Measurements from ENCODE around the gene EVPL. TPM values are rescaled to one million over a fixed set of nuclear protein-coding genes. Genes with fewer than 3 reads are reported as not detected.

The EVPL gene
- total and polyA plus RNA-seq, 2 experiments from 2014 or later = 2.0 to 2.7 TPM

GRCh38 chr17:76014100-76014924 is 12.8 kb downstream of the EVPL start:
- Histone ChIP-seq H3K9me2 (replicated peaks; ENCODE audit: insufficient read depth) (no peaks in the 10 kb centered on the region), H2AFZ (no peak overlapping the region)
- 33% methylated on average over 19 of the region's 19 CpGs for WGBS (ENCODE audit: low lambda C conversion rate, missing lambda C conversion rate)

DNA sequence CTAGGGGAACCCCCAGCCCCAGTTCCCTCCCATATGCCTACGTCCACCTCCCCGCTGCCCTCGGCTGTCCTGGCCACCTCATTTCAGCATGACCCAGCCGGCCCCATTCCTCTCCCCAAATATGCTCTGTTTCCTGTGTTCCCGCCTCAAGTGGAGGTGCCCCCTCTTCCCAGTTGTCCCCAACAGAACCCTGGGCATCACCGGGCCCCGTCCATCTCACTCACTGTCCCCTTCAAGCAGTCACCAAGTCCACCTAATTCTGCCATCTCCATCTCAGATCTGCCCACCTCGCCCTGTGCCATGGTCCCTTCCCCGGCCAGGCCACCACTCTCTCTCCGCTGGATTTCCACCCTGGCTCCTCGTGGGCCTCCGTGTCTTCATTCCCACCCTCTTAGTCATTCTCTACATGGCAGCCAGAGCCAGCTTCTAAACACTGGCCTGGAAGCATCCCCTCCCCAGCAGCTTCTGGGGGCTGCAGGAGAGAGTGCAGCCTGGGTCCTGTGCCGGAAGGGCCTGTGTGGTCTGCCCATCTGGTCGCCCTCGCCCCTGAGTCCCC is 13.7 kb downstream of the EVPL start:
- no peak overlapping the region for H2AFZ ChIP-seq
- DNase-seq (ENCODE audit: low spot score) = no peak
- H3K9me2 ChIP-seq (replicated peaks; ENCODE audit: insufficient read depth) = no peaks in the 10 kb centered on the region
- H3K27ac ChIP-seq = no peak overlapping the region
- no peaks in the 10 kb centered on the region for H3K79me2 ChIP-seq
- H4K20me1 ChIP-seq (ENCODE audit: insufficient read depth, poor library complexity, severe bottlenecking) = no peaks in the 10 kb centered on the region
- H3K4me3 ChIP-seq = no peak overlapping the region
- no peaks in the 10 kb centered on the region for H3K9me3 ChIP-seq (ENCODE audit: low read depth)
- H3K4me1 ChIP-seq (ENCODE audit: insufficient read depth) = peaks cover 7% of the 10 kb centered on the region
- 87% methylated on average over 15 of the region's 15 CpGs for WGBS (ENCODE audit: low lambda C conversion rate, missing lambda C conversion rate)
- H3K36me3 ChIP-seq (replicated peaks; ENCODE audit: insufficient read depth, low read depth) = no peaks in the 10 kb centered on the region
- no peak overlapping the region for H3K4me2 ChIP-seq
- no peaks in the 10 kb centered on the region for H3K27me3 ChIP-seq
- TF ChIP-seq EZH2phosphoT487 (IDR thresholded peaks at IDR 0.05; ENCODE audit: low read depth, severe bottlenecking, unreplicated experiment) (no peak), EZH2 (IDR thresholded peaks at IDR 0.05; ENCODE audit: borderline replicate concordance) (no peak), CTCF (IDR thresholded peaks at IDR 0.05; ENCODE audit: poor library complexity) (no peak)

More at GRCh38 chr17:76014100-76014924, 12.8 kb downstream of the EVPL start:
- no peaks in the 10 kb centered on the region for H3K27me3 ChIP-seq
- DNase-seq (ENCODE audit: low spot score) = peak; percentile 92
- peaks cover 7% of the 10 kb centered on the region for H3K4me1 ChIP-seq (ENCODE audit: insufficient read depth)
- no peaks in the 10 kb centered on the region for H3K79me2 ChIP-seq
- H3K36me3 ChIP-seq (replicated peaks; ENCODE audit: insufficient read depth, low read depth) = no peaks in the 10 kb centered on the region
- H3K27ac ChIP-seq = no peak overlapping the region
- H4K20me1 ChIP-seq (ENCODE audit: insufficient read depth, poor library complexity, severe bottlenecking) = no peaks in the 10 kb centered on the region
- no peaks in the 10 kb centered on the region for H3K9me3 ChIP-seq (ENCODE audit: low read depth)
- peak; percentile 96 for TF ChIP-seq CTCF (IDR thresholded peaks at IDR 0.05; ENCODE audit: poor library complexity)
- TF ChIP-seq EZH2 (IDR thresholded peaks at IDR 0.05; ENCODE audit: borderline replicate concordance) = no peak
- TF ChIP-seq EZH2phosphoT487 (IDR thresholded peaks at IDR 0.05; ENCODE audit: low read depth, severe bottlenecking, unreplicated experiment) = no peak
- no peak overlapping the region for H3K4me2 ChIP-seq
- no peak overlapping the region for H3K4me3 ChIP-seq

DNA sequence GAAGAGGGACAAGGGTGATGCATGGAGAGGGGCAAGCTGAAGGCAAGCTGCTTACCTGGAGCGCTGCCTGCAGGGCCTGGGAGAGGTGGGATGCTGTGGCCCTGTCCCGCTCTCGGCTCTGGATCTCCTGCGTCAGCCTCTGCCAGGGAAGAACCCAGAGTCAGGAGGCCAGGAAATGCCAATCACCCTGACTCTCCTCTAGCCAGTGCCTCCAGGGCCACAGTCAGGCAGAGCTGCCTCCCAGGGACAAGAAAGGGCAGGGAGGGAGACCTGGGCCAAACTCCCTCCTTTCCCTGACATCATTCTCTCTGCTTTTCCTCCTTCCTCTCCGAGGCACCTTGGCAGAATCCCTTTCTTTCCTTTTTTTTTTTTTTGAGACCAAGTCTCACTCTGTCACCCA is 15.2 kb downstream of the EVPL start:
- H3K4me2 ChIP-seq = no peak overlapping the region

More for the DNA sequence above, 15.2 kb downstream of the EVPL start:
- no peak for TF ChIP-seq EZH2 (IDR thresholded peaks at IDR 0.05; ENCODE audit: borderline replicate concordance)
- no peak for TF ChIP-seq CTCF (IDR thresholded peaks at IDR 0.05; ENCODE audit: poor library complexity)
- no peak for TF ChIP-seq EZH2phosphoT487 (IDR thresholded peaks at IDR 0.05; ENCODE audit: low read depth, severe bottlenecking, unreplicated experiment)
- Histone ChIP-seq H3K4me3 (no peak overlapping the region), H3K4me1 (ENCODE audit: insufficient read depth) (peaks cover 7% of the 10 kb centered on the region), H3K9me2 (replicated peaks; ENCODE audit: insufficient read depth) (no peaks in the 10 kb centered on the region), H3K9me3 (ENCODE audit: low read depth) (no peaks in the 10 kb centered on the region), H3K36me3 (replicated peaks; ENCODE audit: insufficient read depth, low read depth) (no peaks in the 10 kb centered on the region), H2AFZ (no peak overlapping the region), H4K20me1 (ENCODE audit: insufficient read depth, poor library complexity, severe bottlenecking) (no peaks in the 10 kb centered on the region), H3K27me3 (no peaks in the 10 kb centered on the region), H3K79me2 (no peaks in the 10 kb centered on the region), H3K27ac (no peak overlapping the region)
- no peak for DNase-seq (ENCODE audit: low spot score)
- 96% methylated on average over 3 of the region's 5 CpGs for WGBS (ENCODE audit: low lambda C conversion rate, missing lambda C conversion rate)
